IMR-90 (cell line): ENCODE results near the gene FAF1. TPM values are rescaled to one million over a fixed set of nuclear protein-coding genes. Genes with fewer than 3 reads are reported as not detected.

ENCODE experiments used
- ATAC-seq: fragments of 200-7000 bp; cut with Tn5 transposase; 2 replicates; pipeline ENCODE4 v1.9.1; 2020; ENCODE audit warnings: low read depth, mild to moderate bottlenecking, moderate library complexity
- BruUV-seq: library from RNA; stranded (reverse); fragments of 400-500 nt; replicated peaks from 2 replicates; lab custom pipeline; 2021; lab: Mats Ljungman, UMichigan
- CTCF ChIA-PET: fragments of 300-600 bp; formaldehyde crosslinking; extraction: SDS; loops from one replicate; lab custom pipeline; 2021; ENCODE audit warnings: antibody characterized with exemption; lab: Yijun Ruan, JAX
- POLR2A ChIA-PET: fragments of 300-600 bp; sonication (Branson Sonifier 250); formaldehyde crosslinking; loops from one replicate; lab custom pipeline; 2022; ENCODE audit warnings: antibody characterized with exemption; ENCODE audit not compliant: unreplicated experiment; lab: Charles Lee
- DNase-seq: peaks from one replicate; pipeline ENCODE4 v3.0.0; 2013
- H2AFZ ChIP-seq: replicated peaks from 2 replicates; pipeline ENCODE3; 2013; ENCODE audit warnings: low read length, mild to moderate bottlenecking; ENCODE audit not compliant: poor library complexity
- H2AK5ac ChIP-seq: 2 replicates; pipeline ENCODE4 v1.6.1; 2013; ENCODE audit warnings: low read depth, low read length, inconsistent platforms
- H2AK9ac ChIP-seq: replicated peaks from 2 replicates; pipeline ENCODE3; 2013; ENCODE audit warnings: mild to moderate bottlenecking, low read depth, low read length, moderate library complexity; ENCODE audit not compliant: poor library complexity
- H2BK120ac ChIP-seq: 2 replicates; pipeline ENCODE4 v1.6.1; 2013; ENCODE audit warnings: low read depth, low read length, inconsistent platforms
- H2BK15ac ChIP-seq: 3 replicates; pipeline ENCODE4 v1.6.1; 2013; ENCODE audit warnings: low read depth, low read length, inconsistent platforms
- H2BK20ac ChIP-seq: 2 replicates; pipeline ENCODE4 v1.6.1; 2013; ENCODE audit warnings: low read depth, mild to moderate bottlenecking, inconsistent platforms, low read length, moderate library complexity
- H2BK5ac ChIP-seq: 2 replicates; pipeline ENCODE4 v1.6.1; 2013; ENCODE audit warnings: mild to moderate bottlenecking, low read depth, low read length, inconsistent platforms; ENCODE audit not compliant: poor library complexity, severe bottlenecking
- H3K14ac ChIP-seq: replicated peaks from 2 replicates; pipeline ENCODE4 v1.6.1; 2013; ENCODE audit warnings: low read depth, low read length, inconsistent platforms
- H3K18ac ChIP-seq: 2 replicates; pipeline ENCODE4 v1.6.1; 2013; ENCODE audit warnings: low read depth, low read length, control low read depth
- H3K23ac ChIP-seq: 2 replicates; pipeline ENCODE4 v1.6.1; 2013; ENCODE audit warnings: low read depth, low read length, inconsistent platforms
- H3K27ac ChIP-seq: 2 replicates; pipeline ENCODE4 v1.5.1; 2013; ENCODE audit warnings: mild to moderate bottlenecking, control low read depth, low read length; ENCODE audit not compliant: insufficient read depth
- H3K27me3 ChIP-seq: 2 replicates; pipeline ENCODE4 v1.6.1; 2013; ENCODE audit warnings: low read length; ENCODE audit not compliant: control insufficient read depth, insufficient read depth
- H3K36me3 ChIP-seq: 2 replicates; pipeline ENCODE4 v1.6.1; 2013; ENCODE audit warnings: low read length, mixed read lengths; ENCODE audit not compliant: control insufficient read depth, insufficient read depth
- H3K4ac ChIP-seq: 2 replicates; pipeline ENCODE4 v1.6.1; 2013; ENCODE audit warnings: low read depth, low read length, inconsistent platforms
- H3K4me1 ChIP-seq: 2 replicates; pipeline ENCODE4 v1.6.1; 2013; ENCODE audit warnings: low read length, mixed read lengths; ENCODE audit not compliant: control insufficient read depth, insufficient read depth
- H3K4me2 ChIP-seq: 2 replicates; pipeline ENCODE4 v1.6.1; 2013; ENCODE audit warnings: low read depth, mild to moderate bottlenecking, control low read depth, low read length, moderate library complexity
- H3K4me3 ChIP-seq: 2 replicates; pipeline ENCODE4 v1.5.1; 2013; ENCODE audit warnings: low read depth, mild to moderate bottlenecking, control low read depth, low read length, moderate library complexity; ENCODE audit not compliant: insufficient read depth
- H3K56ac ChIP-seq: 2 replicates; pipeline ENCODE4 v1.6.1; 2013; ENCODE audit warnings: low read length, inconsistent platforms; ENCODE audit not compliant: insufficient read depth; ENCODE audit errors: extremely low read depth
- H3K79me1 ChIP-seq, 2 experiments: 2 replicates each; pipeline ENCODE4 v1.6.1; 2013; ENCODE audit warnings: low read length in 2 of 2, inconsistent platforms in 1 of 2, low read depth in 1 of 2
- H3K9ac ChIP-seq: 2 replicates; pipeline ENCODE4 v1.6.1; 2013; ENCODE audit warnings: low read depth, low read length, control low read depth
- H3K9me1 ChIP-seq: 2 replicates; pipeline ENCODE4 v1.6.1; 2013; ENCODE audit warnings: low read length, inconsistent platforms; ENCODE audit not compliant: insufficient read depth
- H3K9me3 ChIP-seq: 2 replicates; pipeline ENCODE4 v1.6.1; 2013; ENCODE audit warnings: low read length; ENCODE audit not compliant: control insufficient read depth, insufficient read depth
- H4K20me1 ChIP-seq: 2 replicates; pipeline ENCODE4 v1.6.1; 2013; ENCODE audit warnings: low read length, inconsistent platforms; ENCODE audit not compliant: insufficient read depth
- H4K5ac ChIP-seq: 2 replicates; pipeline ENCODE4 v1.6.1; 2013; ENCODE audit warnings: mild to moderate bottlenecking, low read depth, low read length, control low read depth
- H4K8ac ChIP-seq, 2 experiments: 2 replicates each; pipeline ENCODE4 v1.6.1; 2013; ENCODE audit warnings: low read depth in 2 of 2, low read length in 2 of 2, control low read depth in 1 of 2, inconsistent platforms in 1 of 2
- H4K91ac ChIP-seq: 2 replicates; pipeline ENCODE4 v1.6.1; 2013; ENCODE audit warnings: low read depth, low read length, inconsistent platforms; ENCODE audit not compliant: insufficient read depth
- BHLHE40 ChIP-seq: fragments of 150-350 bp; IDR thresholded peaks from 2 replicates; pipeline ENCODE4 v1.6.1; 2016; ENCODE audit warnings: mild to moderate bottlenecking, low read depth, low read length
- CEBPB ChIP-seq: IDR thresholded peaks from 2 replicates; pipeline ENCODE4 v1.6.1; 2012; ENCODE audit warnings: low read depth, low read length, improper control_type of control experiment
- CHD1 ChIP-seq: IDR thresholded peaks from 2 replicates; pipeline ENCODE4 v1.6.1; 2012; ENCODE audit warnings: low read depth, low read length, improper control_type of control experiment
- CTCF ChIP-seq: conservative IDR thresholded peaks from 2 replicates; pipeline ENCODE4 v1.5.1; 2012; ENCODE audit warnings: mild to moderate bottlenecking, low read depth, low read length, improper control_type of control experiment
- MAZ ChIP-seq: IDR thresholded peaks from 2 replicates; pipeline ENCODE4 v1.6.1; 2012; ENCODE audit warnings: low read depth, mild to moderate bottlenecking, low read length, improper control_type of control experiment, moderate library complexity, borderline replicate concordance
- POLR2A ChIP-seq: IDR thresholded peaks from 2 replicates; pipeline ENCODE4 v1.6.1; 2012; ENCODE audit warnings: mild to moderate bottlenecking, low read depth, low read length
- WGBS, 2 experiments: methylation state at CpG; one replicate each; pipeline versions ENCODE4 v1.1.5 to v1.1.7; 2013; ENCODE audit warnings: missing lambda C conversion rate in 2 of 2; ENCODE audit not compliant: insufficient read length in 1 of 2; ENCODE audit errors: extremely low coverage in 2 of 2; 5-methylcytosine and 5-hydroxymethylcytosine counted together
- dilution Hi-C: fragments of 300-500 bp; cut with HindIII; formaldehyde crosslinking; loops from one replicate; pipeline ENCODE4 v1.14.3; 2018; ENCODE audit warnings: low sequenced_read_pairs; ENCODE audit not compliant: unreplicated experiment
- in situ Hi-C: fragments of 300-500 bp; cut with MboI; formaldehyde crosslinking; loops from 3 replicates; pipeline ENCODE4 v1.14.3; 2019; ENCODE audit warnings: low sequenced_read_pairs, inconsistent platforms, mixed read lengths
- intact Hi-C: fragments of 100-400 bp; cut with micrococcal nuclease; formaldehyde crosslinking; loops from 2 replicates; pipeline ENCODE4 v1.10.0; 2022
- polyA plus RNA-seq, 3 experiments: library from polyadenylated mRNA; depleted of rRNA; stranded (reverse); fragments of >200 nt; gene quantifications; 2 replicates each; pipeline ENCODE4 v1.2.3, GENCODE V29; 2012; ENCODE audit warnings: low replicate concordance in 1 of 3
- total RNA-seq: library from RNA; depleted of rRNA; stranded (reverse); fragments of >200 nt; gene quantifications from 2 replicates; pipeline ENCODE4 v1.2.3, GENCODE V29; 2012

FAF1 gene
- total and polyA plus RNA-seq, 2 of the 4 experiments (the other 2 are of a cell fraction) = 18.8 to 72.9 TPM

- CTCF ChIA-PET = interaction anchor here (0.6 to 2.0 kb wide), 3 partner anchors 39 to 77 kb away, joined by 3 to 5 read pairs (median 3); no protein-coding TSS in a partner anchor
- no peak overlapping the region for H3K27ac ChIP-seq
These were observed 262.3 kb downstream of the FAF1 start for GRCh38 chr1:50697440-50698421.

More at GRCh38 chr1:50697440-50698421, 262.3 kb downstream of the FAF1 start:
- Histone ChIP-seq H2BK15ac (no peak overlapping the region), H3K4me1 (peaks cover 5% of the 10 kb centered on the region; the same call in 1 of the 2 replicates), H3K9me3 (no peaks in the 10 kb centered on the region), H2AK9ac (no peak overlapping the region), H3K23ac (no peak overlapping the region), H2AFZ (no peak overlapping the region), H2BK120ac (no peak overlapping the region; the same call in 1 of the 2 replicates), H2BK20ac (no peak overlapping the region), H4K20me1 (no peaks in the 10 kb centered on the region), H3K18ac (peak overlapping the region; percentile 74; the same call in 1 of the 2 replicates), H4K5ac (no peak overlapping the region), H3K36me3 (no peaks in the 10 kb centered on the region), H3K9ac (no peak overlapping the region), H3K56ac (no peak overlapping the region), H4K8ac (no peak overlapping the region), H3K9me1 (no peaks in the 10 kb centered on the region), H3K4ac (no peak overlapping the region), H3K14ac (no peak overlapping the region), H3K27me3 (no peaks in the 10 kb centered on the region), H3K79me1 (no peaks in the 10 kb centered on the region; a peak in 1 of 4 replicates), H2AK5ac (no peak overlapping the region), H3K4me2 (peak overlapping the region; percentile 74; the same call in 1 of the 2 replicates), H4K91ac (no peak overlapping the region), H3K4me3 (no peak overlapping the region), H2BK5ac (no peak overlapping the region)
- peak; percentile 62 for DNase-seq
- intact Hi-C loops (no loop called here), dilution Hi-C loops (no loop called here), in situ Hi-C loops (no loop called here)
- peak; percentile 88 for ATAC-seq
- TF ChIP-seq BHLHE40 = no peak
- TF ChIP-seq MAZ = no peak
- TF ChIP-seq POLR2A = no peak
- TF ChIP-seq CHD1 = no peak
- TF ChIP-seq CTCF = no peak
- peak; percentile 55 for TF ChIP-seq CEBPB
- no TSS peak for BruUV-seq
- 71% methylated on average over 1 of the region's 3 CpGs; no CpG with 5 or more reads in 1 of the 2 experiments for WGBS, 2 experiments
- POLR2A ChIA-PET = no interaction called here
